Thyroid gland (tissue), 4 donors: ENCODE measurements around the gene GCN1. TPM values are rescaled to one million over a fixed set of nuclear protein-coding genes. Genes with fewer than 3 reads are reported as not detected.
A peak's percentile ranks its signal among the peaks of the same experiment; 100 is the strongest.
"Not testable (repeated sequence)": the region's sequence is repeated elsewhere in the genome, so short reads cannot be mapped to it uniquely, and the experiment has no call there.

Source experiments
- DNase-seq, 2 donors: peaks; one replicate each; pipeline ENCODE4 v3.0.0-alpha.2; 2019
- H3K27ac ChIP-seq, 3 donors: fragments of 200-600 bp; sonication (generic); 1 replicate in 2 of 3; 2 replicates in 1 of 3; pipeline ENCODE4 v1.5.1; 2016 to 2019; ENCODE audit warnings: mild to moderate bottlenecking in 1 of 3, moderate library complexity in 1 of 3
- H3K27me3 ChIP-seq: fragments of 200-600 bp; sonication (generic); one replicate; pipeline ENCODE4 v1.5.1; 2019
- H3K36me3 ChIP-seq, 2 donors: fragments of 200-600 bp; sonication (generic); one replicate each; pipeline ENCODE4 v1.5.1; 2016 to 2019
- H3K4me1 ChIP-seq, 2 donors: fragments of 200-600 bp; sonication (generic); one replicate each; pipeline ENCODE4 v1.5.1; 2017 to 2019
- H3K4me3 ChIP-seq, 3 donors: fragments of 200-600 bp; sonication (generic); replicated peaks in 1 of 3; 1 replicate in 2 of 3; 2 replicates in 1 of 3; pipeline ENCODE4 v1.5.1; 2016; ENCODE audit warnings: mild to moderate bottlenecking in 1 of 3
- H3K9me3 ChIP-seq: fragments of 200-600 bp; sonication (generic); one replicate; pipeline ENCODE4 v1.5.1; 2017
- POLR2A ChIP-seq, 2 donors: fragments of 450-650 bp; IDR thresholded peaks; one replicate each; pipeline ENCODE4 v1.6.1; 2017; ENCODE audit warnings: antibody characterized with exemption in 2 of 2, mild to moderate bottlenecking in 2 of 2, moderate library complexity in 1 of 2
- WGBS, 2 donors: methylation state at CpG; one replicate each; pipeline ENCODE4 v1.1.5; 2017; 5-methylcytosine and 5-hydroxymethylcytosine counted together
- intact Hi-C: fragments of 100-400 bp; cut with DNase I; formaldehyde crosslinking; loops from one replicate; pipeline ENCODE4 v1.15.1; 2023
- total RNA-seq, 4 donors: library from RNA; depleted of rRNA; stranded (reverse); fragments of >200 nt; gene quantifications; one replicate each; pipeline ENCODE4 v1.2.3, GENCODE V29; 2016
- TF ChIP-seq, protein P1 (sequence below), 6 experiments: fragments of 200-600 bp in 3 of 6; fragments of 450-650 bp in 3 of 6; sonication (generic) in 3 of 6; IDR thresholded peaks; one replicate each; pipeline ENCODE4 v1.5.1; 2016 to 2019; ENCODE audit warnings: antibody characterized with exemption in 6 of 6, mild to moderate bottlenecking in 2 of 6, inconsistent platforms in 1 of 6, moderate library complexity in 1 of 6

The GCN1 gene
- total RNA-seq, 4 donors from 2014 or later = 44.6 to 111 (median 73.6) TPM

DNA sequence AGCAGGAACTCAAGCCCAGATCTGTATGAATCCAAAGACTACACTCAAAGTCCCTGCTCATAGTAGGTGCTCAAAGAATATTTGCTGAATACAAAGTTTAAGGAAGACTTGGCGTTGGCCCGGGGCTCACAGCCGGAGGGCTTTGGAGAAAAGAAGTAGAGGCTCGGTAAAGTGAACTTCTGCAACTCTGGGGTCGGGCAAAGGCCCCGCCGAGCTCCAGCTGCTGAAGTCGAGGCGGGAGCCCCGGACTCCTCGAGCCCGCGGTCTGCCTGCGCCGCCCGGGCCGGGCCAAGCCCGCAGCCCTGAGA, 335 bp downstream of the GCN1 start:
- Histone ChIP-seq H3K4me3 (peak overlapping the region; percentile 62 to 99 (median 63)), H3K36me3 (peaks cover 33 to 40% of the 10 kb centered on the region in 2 donors), H3K27me3 (no peaks in the 10 kb centered on the region), H3K27ac (peak overlapping the region in 2 of 3 donors; percentile 71 to 79), H3K9me3 (no peaks in the 10 kb centered on the region), H3K4me1 (peaks cover 13 to 27% of the 10 kb centered on the region in 2 donors)
- TF ChIP-seq POLR2A (IDR thresholded peaks at IDR 0.05) = no peak
- TF ChIP-seq, protein P1, sequence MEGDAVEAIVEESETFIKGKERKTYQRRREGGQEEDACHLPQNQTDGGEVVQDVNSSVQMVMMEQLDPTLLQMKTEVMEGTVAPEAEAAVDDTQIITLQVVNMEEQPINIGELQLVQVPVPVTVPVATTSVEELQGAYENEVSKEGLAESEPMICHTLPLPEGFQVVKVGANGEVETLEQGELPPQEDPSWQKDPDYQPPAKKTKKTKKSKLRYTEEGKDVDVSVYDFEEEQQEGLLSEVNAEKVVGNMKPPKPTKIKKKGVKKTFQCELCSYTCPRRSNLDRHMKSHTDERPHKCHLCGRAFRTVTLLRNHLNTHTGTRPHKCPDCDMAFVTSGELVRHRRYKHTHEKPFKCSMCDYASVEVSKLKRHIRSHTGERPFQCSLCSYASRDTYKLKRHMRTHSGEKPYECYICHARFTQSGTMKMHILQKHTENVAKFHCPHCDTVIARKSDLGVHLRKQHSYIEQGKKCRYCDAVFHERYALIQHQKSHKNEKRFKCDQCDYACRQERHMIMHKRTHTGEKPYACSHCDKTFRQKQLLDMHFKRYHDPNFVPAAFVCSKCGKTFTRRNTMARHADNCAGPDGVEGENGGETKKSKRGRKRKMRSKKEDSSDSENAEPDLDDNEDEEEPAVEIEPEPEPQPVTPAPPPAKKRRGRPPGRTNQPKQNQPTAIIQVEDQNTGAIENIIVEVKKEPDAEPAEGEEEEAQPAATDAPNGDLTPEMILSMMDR (IDR thresholded peaks at IDR 0.05) = no peak
- no peak for DNase-seq
- intact Hi-C loops = no loop called here
- 0 to 2% methylated on average over 4 to 16 of the region's 18 CpGs for WGBS, 2 donors

DNA sequence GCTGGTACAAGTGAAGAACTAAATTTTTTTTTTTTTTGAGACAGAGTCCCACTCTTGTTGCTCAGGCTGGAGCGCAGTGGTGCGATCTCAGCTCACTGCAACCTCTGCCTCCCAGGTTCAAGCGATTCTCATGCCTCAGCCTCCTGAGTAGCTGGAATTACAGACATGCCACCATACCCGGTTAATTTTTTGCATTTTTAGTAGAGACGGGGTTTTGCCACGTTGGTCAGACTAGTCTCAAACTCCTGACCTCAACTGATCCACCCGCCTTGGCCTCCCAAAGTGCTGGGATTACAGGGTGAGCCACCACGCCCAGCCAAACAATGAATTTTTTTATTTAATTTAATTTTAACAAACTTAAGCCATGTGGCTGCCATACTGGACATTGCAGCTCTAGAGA, 1.2 kb downstream of the GCN1 start:
- Histone ChIP-seq H3K4me3 (peak overlapping the region in 1 of 3 donors; percentile 99), H3K4me1 (peaks cover 13 to 18% of the 10 kb centered on the region in 2 donors)
- 87 to 89% methylated on average over 8 of the region's 8 CpGs for WGBS, 2 donors

DNA sequence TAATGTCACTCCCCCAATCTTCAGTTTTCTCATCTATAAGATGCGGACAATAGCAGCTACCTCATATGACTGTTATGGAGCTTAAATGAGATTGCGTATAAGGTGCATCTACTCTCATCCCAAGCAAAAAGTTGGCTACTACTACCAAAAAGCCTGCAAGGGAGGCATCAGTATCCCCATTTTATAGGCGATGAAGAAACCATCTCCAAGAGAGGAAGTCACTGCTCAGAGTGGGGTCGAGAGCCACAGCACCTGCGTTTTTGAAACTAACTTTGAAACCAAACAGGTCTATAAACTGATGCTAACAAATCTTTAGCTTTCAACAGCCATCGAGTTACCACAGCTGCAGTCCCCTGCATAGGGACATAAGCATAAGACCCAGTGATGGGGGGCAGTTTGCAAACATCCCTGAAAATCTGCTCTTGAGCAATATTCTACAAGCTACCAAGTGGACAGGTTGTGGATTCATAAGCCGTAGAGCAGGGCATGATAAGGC, 3.5 kb downstream of the GCN1 start:
- H3K27ac ChIP-seq = no peak overlapping the region
- peaks cover 13 to 17% of the 10 kb centered on the region in 2 donors for H3K4me1 ChIP-seq
- no peak overlapping the region for H3K4me3 ChIP-seq
- DNase-seq = no peak
- H3K27me3 ChIP-seq = no peaks in the 10 kb centered on the region
- intact Hi-C loops = no loop called here
- no peaks in the 10 kb centered on the region for H3K9me3 ChIP-seq
- 89 to 90% methylated on average over 7 of the region's 7 CpGs for WGBS, 2 donors
- H3K36me3 ChIP-seq = peaks cover 20 to 30% of the 10 kb centered on the region in 2 donors
- TF ChIP-seq, protein P1 (IDR thresholded peaks at IDR 0.05) = no peak
- no peak for TF ChIP-seq POLR2A (IDR thresholded peaks at IDR 0.05)

More for the DNA sequence above, 1.2 kb downstream of the GCN1 start:
- intact Hi-C loops, H3K9me3 ChIP-seq, H3K27me3 ChIP-seq, H3K27ac ChIP-seq, DNase-seq: not testable (repeated sequence)
- H3K36me3 ChIP-seq = peaks cover 31 to 32% of the 10 kb centered on the region in 2 donors

DNA sequence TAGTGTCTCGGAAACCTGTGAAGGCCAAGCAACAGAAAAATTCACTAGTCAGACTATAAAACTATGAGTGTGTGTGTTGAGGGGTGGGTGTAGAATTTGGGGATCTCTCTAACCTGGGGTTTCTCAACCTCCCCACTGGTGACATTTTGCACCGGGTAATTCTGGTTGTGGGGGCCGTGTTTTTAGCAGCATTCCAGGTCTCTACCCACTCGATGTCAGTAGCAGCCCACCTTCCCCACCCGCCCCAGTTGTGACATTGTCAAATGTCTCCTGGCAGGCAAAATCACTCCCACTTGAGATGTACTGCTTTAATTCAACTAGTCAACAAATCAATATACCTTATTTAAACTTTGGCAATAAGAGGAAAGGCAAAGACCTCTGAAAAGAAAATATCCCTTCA, 4.1 kb downstream of the GCN1 start:
- Histone ChIP-seq H3K27ac (no peak overlapping the region), H3K4me1 (peaks cover 13 to 16% of the 10 kb centered on the region in 2 donors), H3K27me3 (no peaks in the 10 kb centered on the region), H3K4me3 (no peak overlapping the region), H3K9me3 (no peaks in the 10 kb centered on the region), H3K36me3 (peaks cover 27 to 32% of the 10 kb centered on the region in 2 donors)
- no peak for DNase-seq
- no peak for TF ChIP-seq POLR2A (IDR thresholded peaks at IDR 0.05)
- TF ChIP-seq, protein P1 (IDR thresholded peaks at IDR 0.05) = no peak
- intact Hi-C loops = no loop called here
- WGBS, 2 donors = 87 to 90% methylated on average over 5 of the region's 5 CpGs

DNA sequence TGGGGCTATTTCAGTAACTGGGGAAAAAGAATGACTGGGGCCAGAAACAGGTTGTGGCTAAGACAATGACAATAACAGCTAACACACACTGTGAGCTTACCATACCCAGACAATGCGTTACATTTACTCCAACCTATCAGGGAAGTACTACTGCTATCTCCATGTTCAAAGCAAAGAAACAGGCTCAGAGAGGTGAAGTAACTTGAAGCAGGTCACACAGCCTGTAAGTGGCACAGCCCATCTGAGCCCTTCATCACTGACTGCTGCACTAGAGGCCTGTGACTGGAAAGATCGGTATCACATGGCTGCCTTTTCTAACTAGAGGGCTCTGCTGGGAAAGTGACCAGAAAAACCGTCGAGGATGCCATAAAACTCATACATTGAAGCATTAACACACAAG, 7.9 kb downstream of the GCN1 start:
- 82 to 94% methylated on average over 4 of the region's 4 CpGs for whole genome bisulfite sequencing, 2 donors
- no peak for DNase-seq
- intact Hi-C loops = no loop called here
- H3K9me3 ChIP-seq = no peaks in the 10 kb centered on the region
- no peaks in the 10 kb centered on the region for H3K27me3 ChIP-seq
- H3K27ac ChIP-seq = no peak overlapping the region
- TF ChIP-seq, protein P1 (IDR thresholded peaks at IDR 0.05) = no peak
- no peak for TF ChIP-seq POLR2A (IDR thresholded peaks at IDR 0.05)
- peaks cover 30 to 42% of the 10 kb centered on the region in 2 donors for H3K36me3 ChIP-seq
- peaks cover 20 to 23% of the 10 kb centered on the region in 2 donors for H3K4me1 ChIP-seq
- H3K4me3 ChIP-seq = no peak overlapping the region
